ENCODE data around the gene EPB41.
"Not testable (repeated sequence)": the region's sequence is repeated elsewhere in the genome, so short reads cannot be mapped to it uniquely, and the experiment has no call there.

EPB41 gene

GRCh38 chr1:28983091-28983490, 68.7 kb downstream of the EPB41 start:
- no peak for DNase-seq

DNA sequence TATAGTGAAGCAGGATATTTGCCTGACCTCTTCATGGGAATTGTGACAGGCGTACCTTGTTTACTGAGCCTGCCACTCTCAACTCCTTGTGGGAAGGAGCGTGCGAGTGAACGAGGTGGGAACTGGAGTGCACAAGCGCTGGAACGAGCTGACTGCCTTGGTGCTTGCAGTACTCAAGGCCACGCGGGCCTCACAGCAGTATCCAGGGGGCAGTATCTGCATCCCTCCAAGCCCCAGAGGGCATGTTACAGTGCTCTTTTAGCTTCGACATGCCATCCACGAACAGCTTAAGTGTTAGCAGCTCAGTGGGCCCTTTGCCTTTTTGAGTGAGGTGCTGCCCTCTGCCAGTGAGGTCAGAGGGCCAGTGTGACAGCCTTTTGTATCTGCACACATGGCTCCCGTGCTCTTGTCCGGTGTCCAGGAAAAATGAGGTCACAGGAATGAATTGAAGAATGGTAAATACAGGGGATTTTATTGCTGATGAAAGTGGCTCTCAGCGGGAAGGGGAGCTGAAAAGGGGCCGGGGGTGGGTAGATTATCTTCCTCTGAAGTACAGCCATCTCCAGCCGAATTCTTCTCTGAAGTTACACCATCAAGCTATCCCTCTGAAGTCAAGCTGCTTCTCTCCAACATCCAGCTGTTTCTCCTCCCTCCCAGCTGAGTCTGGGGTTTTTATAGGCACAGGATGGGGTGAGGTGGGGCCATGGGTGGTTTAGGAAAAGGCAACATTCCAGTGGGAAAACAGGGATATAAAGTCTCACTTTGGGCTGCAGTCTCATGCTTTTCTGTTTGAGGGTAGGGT, 69.3 kb downstream of the EPB41 start:
- no peak for DNase-seq

- DNase-seq, result no peak
Measured at GRCh38 chr1:28984311-28984684, 69.9 kb downstream of the EPB41 start.

DNA sequence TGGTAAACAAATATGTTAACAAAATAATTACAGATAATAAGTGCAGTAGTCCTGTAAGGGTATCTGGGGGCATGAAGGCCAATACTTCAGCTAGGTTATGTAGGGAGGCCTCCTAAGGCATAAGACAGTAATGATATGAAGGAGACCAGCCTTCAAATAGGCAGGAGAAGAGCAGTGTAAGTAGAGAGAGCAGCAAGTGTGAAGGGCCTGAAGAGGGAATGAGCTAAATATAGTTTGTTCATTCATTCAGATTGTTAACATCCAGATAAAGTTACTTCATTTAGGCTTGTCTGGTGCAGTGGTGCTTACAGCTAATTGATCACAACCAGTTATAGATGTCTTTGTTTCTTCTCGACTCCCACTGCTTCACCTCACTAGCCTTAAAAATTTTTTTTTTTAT, 71.1 kb downstream of the EPB41 start:
- DNase-seq, result no peak

GRCh38 chr1:28986306-28986910, 72.0 kb downstream of the EPB41 start:
- no peak for DNase-seq

DNA sequence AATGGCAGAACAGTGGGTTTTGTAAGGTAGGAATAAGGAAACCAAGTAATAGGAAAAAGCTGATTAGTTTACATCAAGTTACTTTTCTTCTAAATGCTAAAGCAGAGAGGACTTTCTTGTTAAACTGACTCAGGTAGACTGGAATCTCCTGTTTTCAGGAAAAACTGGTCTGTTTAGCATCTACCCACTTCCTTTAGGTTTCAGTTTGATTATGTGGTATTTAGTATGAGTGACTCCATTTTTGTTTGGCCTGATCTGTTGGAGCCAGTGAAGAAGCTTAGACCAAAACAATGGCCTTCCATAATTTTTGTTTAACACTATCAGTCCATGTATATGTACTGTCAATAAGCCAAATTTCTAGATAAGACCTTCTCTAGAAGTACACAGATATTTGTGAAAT, 88.4 kb downstream of the EPB41 start:
- DNase-seq, result no peak

DNA sequence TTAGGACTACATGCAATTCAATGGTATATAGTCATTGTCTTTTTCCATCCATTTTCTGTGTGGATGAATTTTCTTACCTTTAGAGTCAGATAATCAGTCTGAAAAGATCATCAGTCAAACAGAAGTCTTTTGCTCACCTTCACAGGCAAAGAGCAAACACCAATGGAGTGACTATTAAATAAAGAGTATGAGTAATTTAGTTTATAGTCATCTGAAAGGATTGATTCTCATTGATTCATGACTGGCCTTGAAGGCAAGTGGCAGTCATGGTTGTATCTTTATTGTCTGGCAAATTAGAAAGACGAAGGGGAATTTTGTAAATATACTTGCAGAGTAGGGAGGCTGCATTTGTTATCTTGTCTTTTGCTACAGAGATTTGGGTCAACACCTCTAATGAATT, 89.9 kb downstream of the EPB41 start:
- DNase-seq, result no peak

DNA sequence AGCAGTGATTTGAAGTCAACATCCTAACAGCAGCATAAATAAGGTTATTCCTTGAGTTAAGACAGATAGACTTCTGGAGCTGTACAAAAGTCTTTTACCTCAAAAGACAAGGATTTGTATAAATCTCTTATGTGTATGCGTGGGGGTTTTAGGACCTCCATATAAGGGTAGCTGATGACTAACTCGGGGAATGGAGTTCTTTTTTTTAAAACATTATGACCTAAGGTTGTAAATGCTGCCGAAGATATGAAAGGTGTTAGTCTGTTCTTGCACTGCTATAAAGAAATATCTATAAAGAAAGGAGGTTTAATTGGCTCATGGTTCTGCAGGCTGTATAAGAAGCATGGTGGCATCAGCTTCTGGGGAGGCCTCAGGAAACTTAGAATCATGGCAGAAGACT, 90.4 kb downstream of the EPB41 start:
- no peak for DNase-seq

- no peak for DNase-seq
Measured at GRCh38 chr1:29011775-29012174, 97.4 kb downstream of the EPB41 start.

DNA sequence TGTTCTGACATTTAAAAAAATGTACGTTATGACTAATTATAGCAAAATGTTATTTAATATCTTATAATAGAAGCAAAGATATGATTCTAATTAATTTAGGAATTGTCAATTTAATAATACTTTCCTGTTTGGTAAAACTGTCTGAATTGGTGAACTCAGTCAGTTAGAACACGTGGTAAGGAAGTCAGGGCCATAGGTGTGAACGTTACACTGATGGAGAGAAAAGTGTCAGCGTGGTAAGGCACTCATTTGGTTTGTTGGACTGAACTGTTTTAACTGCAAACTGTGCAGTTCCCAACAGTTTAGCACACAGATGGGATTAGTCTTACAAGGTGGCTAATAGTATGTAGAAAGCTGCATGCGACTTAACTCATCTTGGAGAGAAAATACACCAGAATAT, 102.9 kb downstream of the EPB41 start:
- DNase-seq, result no peak

DNA sequence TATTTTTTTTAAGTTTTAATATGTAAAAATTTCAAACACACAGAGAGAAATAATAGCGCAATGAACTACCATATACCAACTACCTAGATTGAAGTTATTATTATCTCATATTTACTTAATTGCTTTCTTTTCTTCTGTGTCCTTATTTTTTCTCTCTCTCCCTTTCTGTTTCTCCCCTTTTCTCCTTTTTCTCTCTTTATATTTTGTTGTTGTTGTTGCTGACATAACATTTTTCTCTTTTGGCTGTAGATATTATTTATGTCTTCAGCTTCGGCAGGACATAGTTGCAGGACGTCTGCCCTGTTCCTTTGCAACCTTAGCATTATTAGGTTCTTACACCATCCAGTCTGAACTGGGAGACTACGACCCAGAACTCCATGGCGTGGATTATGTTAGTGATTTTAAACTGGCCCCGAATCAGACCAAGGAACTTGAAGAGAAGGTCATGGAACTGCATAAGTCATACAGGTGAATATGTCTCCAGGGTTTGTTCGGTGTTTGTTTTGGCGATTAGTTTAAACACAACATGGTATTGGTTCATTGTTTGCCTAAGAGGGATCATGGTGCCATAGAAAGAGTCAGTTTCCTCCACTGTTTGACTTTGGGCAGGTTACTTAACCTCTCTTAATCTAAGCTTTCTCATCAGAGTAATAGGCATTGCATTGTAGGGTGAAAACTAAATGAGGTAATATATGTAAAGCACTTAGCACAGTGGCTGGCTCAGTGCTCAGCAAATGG, 103.8 kb downstream of the EPB41 start:
- no peak for DNase-seq

DNA sequence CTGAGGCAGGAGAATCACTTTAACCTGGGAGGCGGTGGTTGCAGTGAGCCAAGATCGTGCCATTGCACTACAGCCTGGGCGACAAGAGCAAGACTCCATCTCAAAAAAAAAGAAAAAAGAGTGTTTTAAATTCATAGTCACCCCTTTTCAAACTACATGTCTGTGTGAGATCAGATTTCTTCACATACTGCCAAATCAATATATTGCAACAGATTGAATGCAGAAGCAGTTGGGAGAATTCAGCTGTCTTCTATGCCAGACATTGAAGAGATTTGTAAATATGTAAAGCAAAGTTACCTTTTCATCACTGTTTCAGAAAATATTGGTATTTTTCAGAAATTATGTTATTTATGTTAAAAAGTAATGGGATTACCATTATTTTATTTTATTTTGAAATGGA, 108.3 kb downstream of the EPB41 start:
- no peak for DNase-seq

GRCh38 chr1:29029667-29030066, 115.3 kb downstream of the EPB41 start:
- no peak for DNase-seq

GRCh38 chr1:29032841-29033240, 118.5 kb downstream of the EPB41 start:
- no peak for DNase-seq

- no peak for DNase-seq
Measured at GRCh38 chr1:29033829-29034466, 119.6 kb downstream of the EPB41 start.

DNA sequence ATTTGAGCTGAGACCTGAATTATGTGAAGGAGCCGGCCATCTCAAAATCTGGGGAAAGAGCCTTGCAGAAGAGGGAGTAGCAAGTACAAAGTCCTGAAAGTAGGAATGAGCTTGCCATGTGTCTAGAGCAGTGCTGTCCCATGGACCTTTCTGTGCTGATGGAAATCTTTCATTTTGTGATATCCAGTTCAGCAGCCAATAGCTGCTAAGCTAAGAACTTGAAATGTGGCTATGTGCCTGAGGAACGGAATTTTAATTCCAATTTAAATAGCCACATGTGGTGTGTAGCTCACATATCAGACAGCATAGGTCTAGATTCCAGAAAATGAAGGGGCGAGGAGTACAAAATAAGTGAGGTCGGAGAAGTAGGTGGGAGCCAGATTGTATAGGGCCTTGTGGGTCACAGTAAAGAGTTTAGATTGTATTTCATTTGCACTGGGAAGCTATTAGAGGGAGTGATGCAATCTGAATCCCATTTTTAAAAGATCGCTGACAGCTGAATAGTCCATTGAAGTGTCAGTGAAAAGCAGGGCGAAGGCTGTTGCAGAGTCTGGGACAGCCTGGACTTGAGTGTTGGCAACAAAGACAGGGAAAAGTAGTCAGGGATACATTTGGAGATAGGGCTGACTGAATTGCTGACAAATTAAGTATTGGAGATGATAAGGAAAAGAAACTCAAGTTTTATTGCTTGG, 129.1 kb downstream of the EPB41 start:
- no peak for DNase-seq

GRCh38 chr1:29044010-29044409, 129.6 kb downstream of the EPB41 start:
- DNase-seq, result no peak

DNA sequence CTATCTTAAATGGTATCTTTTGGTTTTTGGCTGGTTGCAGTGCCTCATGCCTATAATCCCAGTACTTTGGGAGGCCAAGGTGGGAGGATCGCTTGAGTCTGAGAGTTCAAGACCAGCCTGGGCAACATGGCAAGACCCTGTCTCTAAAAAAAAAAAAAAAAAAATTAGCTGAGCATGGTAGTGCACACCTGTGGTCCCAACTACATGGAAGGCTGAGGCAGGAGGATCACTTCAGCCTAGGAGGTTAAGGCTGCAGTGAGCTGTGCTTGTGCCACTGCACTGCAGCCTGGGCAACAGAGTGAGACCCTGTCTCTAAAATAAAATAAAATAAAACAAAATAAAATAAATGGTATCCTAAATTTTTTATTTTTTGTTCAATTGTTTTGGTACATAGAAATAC, 131.3 kb downstream of the EPB41 start:
- not testable (repeated sequence) for DNase-seq

- no peak for DNase-seq
Measured at GRCh38 chr1:29047142-29047541, 132.8 kb downstream of the EPB41 start.

DNA sequence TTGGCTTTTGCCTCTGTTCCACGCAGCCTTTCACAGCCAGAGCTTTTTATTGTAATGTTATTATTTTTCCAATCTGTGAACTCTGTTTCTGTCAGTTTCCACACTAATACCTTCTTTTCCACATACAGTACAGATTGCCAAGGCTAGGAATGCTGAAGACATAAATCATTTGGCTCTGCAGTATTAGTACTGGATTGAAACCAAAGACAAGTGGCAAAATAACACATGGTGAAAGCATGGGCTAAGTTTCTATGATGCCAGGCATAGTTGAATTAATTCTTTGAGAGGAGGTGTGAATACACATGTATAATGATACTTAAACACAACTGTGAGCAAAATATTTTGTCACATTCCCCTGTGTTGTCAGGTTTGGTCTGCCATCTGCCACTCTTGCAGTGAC, 135.8 kb downstream of the EPB41 start:
- DNase-seq, result no peak

- DNase-seq, result no peak
Measured at GRCh38 chr1:29052100-29052499, 137.7 kb downstream of the EPB41 start.

- DNase-seq, result no peak
Measured at GRCh38 chr1:29052941-29053340, 138.6 kb downstream of the EPB41 start.

- no peak for DNase-seq
Measured at GRCh38 chr1:29055160-29055559, 140.8 kb downstream of the EPB41 start.

All from stimulated activated CD4-positive, alpha-beta T cell treated with anti-CD3 and anti-CD28 coated beads, Interleukin-2, amount 100 ng/mL, for 24 hours (primary cell).